ENCODE results near the gene RASAL2. TPM values are rescaled to one million over a fixed set of nuclear protein-coding genes. Genes with fewer than 3 reads are reported as not detected.

RASAL2 gene
- total and polyA plus RNA-seq, 9 of the 15 experiments (the other 6 are each of a cell fraction or from before 2014, with no cell fraction given), result 0.13 to 1.0 (median 0.62) TPM

- H3K9me1 ChIP-seq (ENCODE audit: control insufficient read depth, insufficient read depth, low read length), result no peaks in the 10 kb centered on the region
- no peaks in the 10 kb centered on the region for H3K4me1 ChIP-seq (replicated peaks in 1 of 2; ENCODE audit: control insufficient read depth in 2 of 2, insufficient read depth in 2 of 2, low read length in 2 of 2)
- H3K9ac ChIP-seq (ENCODE audit: insufficient read depth in 1 of 2, low read depth in 2 of 2, low read length in 2 of 2), result no peak overlapping the region
- H3K79me2 ChIP-seq (ENCODE audit: control insufficient read depth, insufficient read depth, low read length), result no peaks in the 10 kb centered on the region
- no peak overlapping the region for H2AFZ ChIP-seq (ENCODE audit: low read depth, low read length)
- TF ChIP-seq CREB1 (IDR thresholded peaks at IDR 0.05), result no peak
- TF ChIP-seq CREB1 (CRISPR knock-in tag; IDR thresholded peaks at IDR 0.05), result no peak
- TF ChIP-seq RAD21 (CRISPR knock-in tag; conservative IDR thresholded peaks at IDR 0.05 in 1 of 2, IDR thresholded peaks at IDR 0.05 in 1 of 2), result peak in 1 of 2 experiments; percentile 22; a peak in 1 of 4 replicates
- TF ChIP-seq NCOA4 (IDR thresholded peaks at IDR 0.05; ENCODE audit: partially characterized antibody), result no peak
- no peak for TF ChIP-seq ZFP30 (CRISPR knock-in tag; IDR thresholded peaks at IDR 0.05; ENCODE audit: borderline replicate concordance)
- TF ChIP-seq CTCF (IDR thresholded peaks at IDR 0.05 in 2 of 3, conservative IDR thresholded peaks at IDR 0.05 in 1 of 3; ENCODE audit: insufficient read depth in 2 of 3, low read depth in 1 of 3, low read length in 3 of 3), result peak; percentile 15 to 24 (median 19); a peak in 2 of 6 replicates
- DNase-seq (ENCODE audit: extremely low read depth in 1 of 4, low spot score in 3 of 4), result peak in 2 of 4 experiments; percentile 7 to 14
- no peaks in the 10 kb centered on the region for H4K20me1 ChIP-seq (replicated peaks; ENCODE audit: control insufficient read depth, insufficient read depth, low read length)
- ChIA-PET CTCF (ENCODE audit: low intra/inter-chr PET ratio) (no interaction called here), POLR2A (no interaction called here)
- BruUV-seq (replicated peaks), result no TSS peak
- no peak overlapping the region for H3K4me2 ChIP-seq (ENCODE audit: insufficient read depth, low read length)
- in situ Hi-C loops (cut with MboI) (no loop called here), intact Hi-C loops (cut with micrococcal nuclease) (no loop called here)
- ATAC-seq, result no peak
- no peaks in the 10 kb centered on the region for H3K9me3 ChIP-seq (replicated peaks; ENCODE audit: control insufficient read depth, insufficient read depth, low read depth, low read length)
- no peaks in the 10 kb centered on the region for H3K36me3 ChIP-seq (ENCODE audit: control insufficient read depth, insufficient read depth, low read length)
- WGBS (ENCODE audit: insufficient coverage, low coverage, missing lambda C conversion rate), result 2% methylated on average over 3 of the region's 3 CpGs
- no peak overlapping the region for H3K27ac ChIP-seq (ENCODE audit: extremely low read depth, low read depth, low read length)
- H3K4me3 ChIP-seq, result no peak overlapping the region
- no peaks in the 10 kb centered on the region for H3K27me3 ChIP-seq (ENCODE audit: control insufficient read depth in 2 of 2, insufficient read depth in 2 of 2, low read length in 2 of 2)
- FAIRE-seq, result no peak
Observed at GRCh38 chr1:178189814-178190213, 95.9 kb downstream of the RASAL2 start.

Measured in K562 (cell line).